HG02623 (cell line): ENCODE data around the gene PIR.
A peak's percentile ranks its signal among the peaks of the same experiment; 100 is the strongest.

Source experiments
- ATAC-seq: cut with Tn5 transposase; IDR thresholded peaks from one replicate; pipeline ENCODE4 v1.9.1; 2021; ENCODE audit warnings: moderate library complexity; ENCODE audit not compliant: unreplicated experiment

PIR gene

DNA sequence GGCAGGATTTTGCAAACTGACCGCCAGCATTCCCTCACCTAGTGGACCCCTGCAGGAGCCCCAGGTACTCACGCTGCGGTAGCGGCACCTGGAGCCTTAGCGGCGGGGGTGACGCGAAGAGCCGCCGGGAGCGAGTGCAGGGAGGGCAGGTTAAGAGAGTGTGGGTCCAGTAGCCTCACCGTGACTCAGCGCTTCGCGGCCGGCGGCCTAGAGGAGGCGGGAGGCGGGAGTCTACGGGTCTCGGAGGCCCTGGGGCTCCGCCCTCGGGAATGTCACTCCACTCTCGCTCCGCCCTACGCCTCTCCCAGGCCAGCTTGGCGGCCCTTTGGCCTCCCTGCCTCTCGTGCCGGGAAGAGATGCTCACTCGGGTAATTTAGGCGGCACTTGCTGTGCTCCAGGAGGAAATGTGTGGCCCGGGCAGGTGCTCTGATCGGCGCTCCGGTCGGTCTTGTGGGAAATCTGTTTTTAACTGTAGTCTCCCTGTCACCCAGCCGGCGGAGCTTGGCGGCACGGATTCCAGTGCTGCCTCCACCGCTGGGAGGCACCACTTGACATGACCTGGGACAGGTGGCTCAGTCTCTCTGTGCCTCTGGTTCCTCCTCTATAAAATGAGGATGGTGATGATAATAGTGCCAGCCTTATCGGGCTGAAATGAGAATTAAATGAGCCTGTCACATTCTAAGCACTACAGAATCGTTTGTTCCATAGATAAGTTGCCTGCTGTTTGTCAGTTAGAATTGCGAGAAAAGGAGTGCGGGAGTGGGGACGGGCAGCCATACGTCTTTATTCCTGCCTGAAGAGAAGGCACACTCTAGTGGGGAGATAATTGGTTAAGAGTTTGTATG lies at the start of gene PIR:
PIR (minus strand) TSS at position 216 of the 845 bp plus-strand sequence. CDS start 2,076 bp downstream, outside the sequence.
- peak; percentile 99 for ATAC-seq

- ATAC-seq, result no peak
These were observed 37.2 kb upstream of the PIR start for GRCh38 chrX:15530318-15530717.

GRCh38 chrX:15529165-15529564 lies 36.0 kb upstream of the PIR start:
- no peak for ATAC-seq

- ATAC-seq, result no peak
These were observed 32.7 kb upstream of the PIR start for GRCh38 chrX:15525664-15526416.

- ATAC-seq, result no peak
These were observed 31.3 kb upstream of the PIR start for GRCh38 chrX:15524417-15524816.

- no peak for ATAC-seq
These were observed 30.0 kb upstream of the PIR start for GRCh38 chrX:15523088-15523487.

DNA sequence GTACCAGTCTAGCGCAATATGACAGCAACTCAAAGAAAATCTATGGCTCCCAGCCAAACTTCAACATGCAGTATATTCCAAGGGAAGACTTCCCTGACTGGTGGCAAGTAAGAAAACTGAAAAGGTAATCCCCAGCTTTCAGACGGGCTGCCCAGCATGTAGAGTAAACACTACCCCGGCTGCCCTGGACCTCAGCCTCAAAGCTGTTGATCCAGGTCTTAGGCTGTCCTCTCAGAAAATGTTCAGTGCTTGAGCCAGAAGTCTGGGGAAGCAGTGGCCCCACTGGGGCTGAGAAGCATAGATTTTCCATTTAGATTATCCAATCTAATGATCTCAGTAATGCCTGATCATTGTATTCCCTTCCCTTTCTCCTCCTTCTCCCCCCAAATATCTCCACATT lies 29.3 kb upstream of the PIR start:
- ATAC-seq, result no peak

GRCh38 chrX:15515931-15516330 lies 22.8 kb upstream of the PIR start:
- ATAC-seq, result no peak

GRCh38 chrX:15514279-15514678 lies 21.1 kb upstream of the PIR start:
- no peak for ATAC-seq

- ATAC-seq, result no peak
These were observed 19.4 kb upstream of the PIR start for GRCh38 chrX:15512401-15512965.

DNA sequence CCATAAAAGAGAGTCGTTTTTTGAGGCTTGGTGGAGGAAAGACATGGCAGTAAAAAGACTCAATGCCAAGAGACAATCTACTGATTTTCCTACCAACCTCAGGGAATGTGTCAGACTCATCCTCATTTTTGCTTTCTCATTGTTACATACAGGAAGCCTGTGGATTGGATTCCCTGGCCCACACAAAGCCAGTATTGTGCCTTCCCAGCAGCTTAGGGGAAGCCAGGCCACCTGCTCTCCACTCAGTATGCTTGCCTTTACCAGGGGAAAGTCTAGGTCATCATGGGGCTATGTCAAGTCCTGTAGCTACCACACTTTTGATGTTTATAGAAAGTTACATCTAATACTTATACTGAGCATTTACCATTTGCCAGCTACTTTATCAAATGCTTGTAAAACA lies 18.4 kb upstream of the PIR start:
- ATAC-seq, result no peak

GRCh38 chrX:15509845-15510244 lies 16.7 kb upstream of the PIR start:
- no peak for ATAC-seq

- ATAC-seq, result no peak
These were observed 13.9 kb upstream of the PIR start for GRCh38 chrX:15507005-15507404.

DNA sequence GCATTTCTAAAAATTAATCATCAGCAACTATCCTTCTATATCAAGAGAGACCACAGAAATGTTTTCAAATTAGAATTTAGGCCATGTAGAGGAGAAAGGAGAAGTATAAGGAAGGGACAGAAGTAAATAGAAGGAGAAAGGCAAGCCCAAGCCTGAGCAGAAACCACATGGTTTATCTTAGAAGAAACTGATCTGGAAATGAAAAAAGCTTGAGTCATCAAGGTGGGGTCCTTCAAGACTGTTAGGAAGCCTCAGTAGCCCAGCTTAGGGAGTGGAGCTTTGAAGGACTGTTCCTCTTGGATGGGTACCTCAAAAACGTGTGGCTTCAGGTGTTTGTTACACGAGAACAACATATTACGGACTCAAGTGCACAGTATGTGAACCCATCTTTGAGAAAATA lies 12.0 kb upstream of the PIR start:
- ATAC-seq, result no peak

DNA sequence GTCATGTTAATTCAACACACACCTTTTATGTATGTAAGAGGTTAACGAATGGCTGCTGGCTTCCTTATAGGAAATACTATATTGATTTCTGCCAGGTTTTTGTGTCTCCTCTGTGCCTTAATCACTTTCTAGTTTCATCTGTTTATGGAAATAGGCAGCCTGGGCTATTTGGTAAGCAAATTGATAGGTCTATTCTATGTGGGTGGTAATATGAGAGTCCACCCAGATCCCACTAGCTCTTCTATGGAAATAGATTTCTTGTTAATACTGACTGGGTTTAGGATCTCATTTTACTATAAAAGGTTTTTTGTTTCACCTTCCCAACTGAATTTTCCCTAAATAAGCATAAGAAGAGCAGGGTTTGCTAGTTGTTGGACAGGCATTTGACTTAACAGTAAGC lies 11.5 kb upstream of the PIR start:
- no peak for ATAC-seq

DNA sequence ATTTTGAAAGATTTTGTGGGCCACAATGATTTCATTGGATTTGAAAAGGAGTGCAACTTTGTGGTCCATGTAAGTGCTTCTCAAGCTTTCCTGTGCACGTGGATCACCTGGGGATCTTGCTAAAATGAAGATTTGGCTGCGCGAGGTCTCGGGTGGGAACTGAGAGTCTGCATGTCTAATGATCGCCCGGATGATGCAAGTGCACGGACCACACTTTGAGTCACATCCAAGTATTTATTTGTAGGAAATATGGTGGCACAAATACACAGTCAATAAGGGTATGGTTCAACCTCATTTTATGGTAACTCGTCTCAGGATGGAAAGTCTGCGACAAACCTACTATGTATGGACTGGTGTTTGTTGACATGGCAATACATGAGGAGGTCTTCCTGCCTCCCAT lies 8.4 kb upstream of the PIR start:
- no peak for ATAC-seq

DNA sequence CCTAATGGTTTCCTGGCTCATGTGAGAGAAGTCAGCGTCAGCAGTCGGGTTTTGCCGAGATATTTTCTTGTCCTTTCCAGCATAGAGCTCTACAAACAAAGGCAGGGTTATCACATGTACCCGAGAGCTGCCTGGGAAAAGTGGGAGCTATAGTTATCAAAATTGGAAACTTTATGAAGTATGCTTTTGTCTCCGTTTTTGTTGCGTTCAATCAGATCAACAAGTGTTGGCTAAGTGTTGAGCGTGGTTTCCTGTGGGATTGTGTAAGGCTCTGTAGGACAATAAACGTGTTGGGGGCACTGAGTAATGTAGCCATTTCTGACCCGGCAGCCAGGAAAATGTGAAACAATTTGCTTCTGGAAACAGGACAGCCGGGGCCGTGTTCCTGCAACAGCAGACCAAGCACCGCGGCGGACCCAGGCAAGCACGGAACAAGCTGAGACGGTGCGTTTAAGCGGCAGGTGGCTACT lies 7.4 kb upstream of the PIR start, which contains the start of gene BMX:
BMX (plus strand) TSS at position 311 of the 470 bp plus-strand sequence. CDS start 7,547 bp downstream, outside the sequence.
- ATAC-seq, result no peak

- no peak for ATAC-seq
These were observed 6.8 kb upstream of the PIR start for GRCh38 chrX:15499976-15500375.

- no peak for ATAC-seq
These were observed 5.6 kb upstream of the PIR start for GRCh38 chrX:15498741-15499140.

- ATAC-seq, result no peak
These were observed 4.7 kb upstream of the PIR start for GRCh38 chrX:15497865-15498264.

GRCh38 chrX:15496824-15497223 lies 3.7 kb upstream of the PIR start:
- no peak for ATAC-seq

- no peak for ATAC-seq
These were observed 2.7 kb upstream of the PIR start for GRCh38 chrX:15495801-15496200.
